Right lobe of liver (tissue), 4 donors: ENCODE results near the gene TAMALIN.

Experiments used
- POLR2A ChIP-seq: fragments of 450-650 bp; IDR thresholded peaks from one replicate; pipeline ENCODE4 v1.6.1; 2017; ENCODE audit warnings: antibody characterized with exemption, mild to moderate bottlenecking
- TF ChIP-seq, protein P1 (sequence below), 4 donors: fragments of 200-600 bp in 3 of 4; fragments of 450-650 bp in 1 of 4; IDR thresholded peaks; one replicate each; pipeline versions ENCODE4 v1.5.1 to v1.8.0; 2016 to 2022; ENCODE audit warnings: antibody characterized with exemption in 4 of 4, mild to moderate bottlenecking in 2 of 4
- donor health status: DM: no; HTN: no; CAD: no.
- donor health status: DM: no; HTN: no; CAD: no.
- donor health status: DM: no; HTN: yes; CAD: no.

DNA sequence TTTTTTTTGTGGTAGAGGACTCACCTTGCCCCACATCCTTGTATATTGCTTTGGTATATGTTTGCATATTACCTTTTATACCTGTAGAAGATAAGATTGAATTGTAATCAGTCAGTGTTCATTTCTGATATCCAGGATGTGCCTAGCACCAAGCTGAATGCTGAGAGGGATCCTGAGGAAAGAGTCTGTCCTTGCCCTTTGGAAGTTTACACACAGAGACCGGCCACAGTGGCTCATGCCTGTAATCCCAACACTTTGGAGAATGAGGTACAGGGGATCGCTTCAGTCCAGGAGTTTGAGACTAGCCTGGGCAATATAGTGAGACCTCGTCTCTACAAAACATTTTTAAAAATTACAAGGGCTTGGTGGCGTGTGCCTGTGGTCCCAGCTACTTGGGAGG, 46.8 kb upstream of the TAMALIN start:
- no peak for TF ChIP-seq POLR2A
- TF ChIP-seq, protein P1, sequence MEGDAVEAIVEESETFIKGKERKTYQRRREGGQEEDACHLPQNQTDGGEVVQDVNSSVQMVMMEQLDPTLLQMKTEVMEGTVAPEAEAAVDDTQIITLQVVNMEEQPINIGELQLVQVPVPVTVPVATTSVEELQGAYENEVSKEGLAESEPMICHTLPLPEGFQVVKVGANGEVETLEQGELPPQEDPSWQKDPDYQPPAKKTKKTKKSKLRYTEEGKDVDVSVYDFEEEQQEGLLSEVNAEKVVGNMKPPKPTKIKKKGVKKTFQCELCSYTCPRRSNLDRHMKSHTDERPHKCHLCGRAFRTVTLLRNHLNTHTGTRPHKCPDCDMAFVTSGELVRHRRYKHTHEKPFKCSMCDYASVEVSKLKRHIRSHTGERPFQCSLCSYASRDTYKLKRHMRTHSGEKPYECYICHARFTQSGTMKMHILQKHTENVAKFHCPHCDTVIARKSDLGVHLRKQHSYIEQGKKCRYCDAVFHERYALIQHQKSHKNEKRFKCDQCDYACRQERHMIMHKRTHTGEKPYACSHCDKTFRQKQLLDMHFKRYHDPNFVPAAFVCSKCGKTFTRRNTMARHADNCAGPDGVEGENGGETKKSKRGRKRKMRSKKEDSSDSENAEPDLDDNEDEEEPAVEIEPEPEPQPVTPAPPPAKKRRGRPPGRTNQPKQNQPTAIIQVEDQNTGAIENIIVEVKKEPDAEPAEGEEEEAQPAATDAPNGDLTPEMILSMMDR (IDR thresholded peaks at IDR 0.05), result no peak
